Middle frontal gyrus (tissue), 1 donor: Measurements from ENCODE around the gene ATP8B4.

Experiments used
- DNase-seq: peaks from one replicate; pipeline ENCODE4 v3.0.0-alpha.2; 2015; ENCODE audit warnings: low spot score; ENCODE audit errors: extremely low spot score

The ATP8B4 gene

DNA sequence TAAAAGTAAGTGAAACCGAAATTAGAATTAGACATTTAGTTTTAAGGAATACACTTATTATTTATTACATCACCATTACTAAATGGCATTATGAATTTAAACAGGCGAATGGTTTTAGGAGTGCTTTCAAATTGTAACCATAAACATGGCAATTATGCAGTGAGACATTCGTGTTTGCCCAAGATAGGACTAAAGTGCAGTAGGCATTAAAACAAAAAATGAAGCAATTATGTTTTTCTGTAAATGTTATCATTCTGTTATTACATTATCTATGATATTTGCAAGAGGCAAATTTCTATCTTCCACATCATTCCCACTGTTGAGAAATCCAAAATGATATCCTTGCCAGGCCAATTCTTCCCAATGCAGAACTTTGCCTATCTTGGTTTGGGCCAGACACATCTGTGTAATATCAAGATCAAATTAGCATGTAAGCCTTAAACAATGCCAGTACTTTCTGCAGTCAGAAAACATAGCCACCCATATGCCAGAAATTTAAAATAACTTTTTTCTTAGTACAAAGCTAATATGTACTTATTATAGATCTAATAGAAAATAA is 156.9 kb downstream of the ATP8B4 start:
- DNase-seq, result no peak

DNA sequence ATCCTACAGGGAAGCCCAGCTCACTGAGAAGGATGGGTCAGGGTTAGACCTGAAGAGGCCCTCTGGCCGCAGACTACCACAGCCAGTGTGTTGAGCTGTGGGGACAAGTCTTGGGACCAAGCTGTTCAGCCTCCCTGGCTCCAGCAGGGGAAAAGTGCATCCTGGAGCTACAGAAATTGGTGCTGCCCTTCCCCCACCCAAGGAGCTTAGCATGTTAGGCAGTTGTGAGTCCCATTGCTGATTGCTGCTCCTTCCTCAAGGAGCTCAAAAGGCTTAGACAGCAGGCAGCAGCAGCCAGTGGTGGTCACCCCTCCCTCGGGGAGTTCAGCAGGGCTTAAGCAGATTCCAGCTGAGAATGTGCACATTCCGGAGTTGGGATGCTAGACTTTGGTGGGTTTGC is 165.6 kb downstream of the ATP8B4 start:
- no peak for DNase-seq

DNA sequence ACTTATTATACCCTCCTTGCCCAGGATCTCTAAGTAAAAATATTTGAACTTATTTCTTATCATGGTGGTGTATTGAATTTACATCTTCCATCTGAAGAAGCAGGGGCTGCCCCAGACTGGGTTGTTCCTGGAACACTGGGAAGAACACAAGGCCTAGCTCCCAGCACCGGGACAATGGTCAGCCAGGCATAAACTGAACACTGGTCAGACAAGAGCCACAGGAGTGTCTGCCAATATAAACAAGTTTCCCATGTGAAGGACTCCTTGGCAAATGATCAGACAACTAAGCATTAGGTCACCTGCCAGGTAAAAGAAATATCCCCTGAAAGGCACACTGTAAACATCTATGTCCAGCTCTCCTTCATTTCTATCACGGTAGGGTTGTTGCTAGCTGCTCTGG is 172.4 kb downstream of the ATP8B4 start:
- no peak for DNase-seq

DNA sequence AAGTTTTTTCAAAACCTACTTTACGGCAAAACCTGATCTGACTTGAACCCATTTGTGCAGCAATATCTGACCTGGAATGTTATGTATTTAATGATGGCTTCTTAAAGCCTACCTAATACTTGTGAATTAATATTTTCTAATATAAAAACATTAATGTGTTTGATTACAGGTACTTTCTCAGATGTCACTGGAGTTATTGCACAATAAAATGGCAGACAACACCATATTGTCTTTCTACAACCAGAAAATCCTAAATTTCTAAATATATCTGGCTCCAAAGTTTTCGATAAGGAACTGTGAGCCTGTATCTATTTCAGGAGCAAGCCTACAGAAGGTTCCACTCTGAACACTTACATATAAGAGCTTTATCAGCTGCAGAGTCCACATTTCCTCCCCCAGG is 184.5 kb downstream of the ATP8B4 start:
- DNase-seq, result no peak

DNA sequence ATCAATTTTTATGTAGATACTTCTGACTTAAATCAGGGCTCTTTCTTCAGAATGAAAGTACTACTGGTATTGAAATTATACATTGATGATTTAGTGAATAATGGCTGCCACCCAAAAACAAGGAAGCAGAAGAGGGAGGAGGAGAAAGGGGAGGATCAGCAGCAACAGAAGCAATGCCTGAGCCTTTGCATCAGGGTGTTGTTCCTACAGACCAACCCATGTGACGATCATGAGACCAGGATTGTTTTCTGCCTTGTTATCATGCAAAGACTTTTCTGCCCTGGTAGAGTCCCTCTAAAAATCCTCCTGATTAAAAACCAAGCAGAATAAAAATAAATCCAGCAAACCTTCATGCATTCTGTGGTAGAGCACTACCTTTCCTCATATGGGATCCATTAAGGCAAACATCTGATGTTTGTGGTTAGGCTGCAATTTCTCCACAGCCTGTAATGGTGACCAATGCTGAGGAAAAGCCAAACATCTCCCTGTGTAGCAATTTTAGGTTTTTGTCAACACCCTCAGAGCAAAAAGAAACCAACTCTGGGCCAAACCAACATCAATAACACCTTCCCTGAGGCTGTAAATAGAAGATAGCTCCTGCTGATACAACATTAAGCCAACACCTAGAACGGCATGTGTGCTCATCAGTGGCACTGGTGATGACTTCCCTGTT is 191.7 kb downstream of the ATP8B4 start:
- DNase-seq, result no peak

DNA sequence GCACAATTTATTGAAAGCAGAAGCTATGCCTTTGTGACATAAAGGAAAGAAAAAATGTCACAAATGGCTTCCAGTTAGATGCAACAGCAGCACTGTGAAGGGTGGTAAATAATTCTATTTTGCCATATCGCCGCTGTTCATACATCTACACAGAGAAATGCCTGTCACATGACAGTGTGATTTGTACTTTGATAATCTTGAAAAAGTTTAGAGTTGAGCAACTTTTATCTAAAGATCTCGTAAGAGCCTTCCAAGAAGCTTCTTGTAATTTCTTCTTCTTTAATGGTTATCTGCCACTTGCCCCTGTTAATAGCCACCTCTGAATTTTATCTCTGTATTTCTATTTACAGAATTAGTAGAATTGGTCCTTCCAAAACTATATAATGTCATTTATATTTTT is 192.3 kb downstream of the ATP8B4 start:
- DNase-seq, result no peak

DNA sequence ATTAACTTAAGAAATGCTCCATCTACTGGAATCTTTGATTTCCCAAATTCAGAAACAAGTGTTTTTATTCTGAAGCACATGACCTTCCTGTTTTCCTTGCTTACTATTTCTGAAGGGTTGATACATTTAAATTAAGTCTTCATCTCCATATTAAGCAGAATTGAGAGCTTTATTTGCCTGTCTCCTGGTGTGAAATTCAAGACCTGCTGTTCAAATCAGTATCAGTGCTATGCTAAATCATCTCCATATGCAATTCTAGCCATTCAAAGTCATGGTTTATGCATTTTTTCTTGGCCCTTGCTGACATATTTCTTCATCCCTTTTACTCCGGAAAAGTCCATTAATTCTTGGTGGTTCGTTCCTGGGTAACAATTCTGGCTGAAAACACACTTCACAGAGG is 195.4 kb downstream of the ATP8B4 start:
- DNase-seq, result no peak

DNA sequence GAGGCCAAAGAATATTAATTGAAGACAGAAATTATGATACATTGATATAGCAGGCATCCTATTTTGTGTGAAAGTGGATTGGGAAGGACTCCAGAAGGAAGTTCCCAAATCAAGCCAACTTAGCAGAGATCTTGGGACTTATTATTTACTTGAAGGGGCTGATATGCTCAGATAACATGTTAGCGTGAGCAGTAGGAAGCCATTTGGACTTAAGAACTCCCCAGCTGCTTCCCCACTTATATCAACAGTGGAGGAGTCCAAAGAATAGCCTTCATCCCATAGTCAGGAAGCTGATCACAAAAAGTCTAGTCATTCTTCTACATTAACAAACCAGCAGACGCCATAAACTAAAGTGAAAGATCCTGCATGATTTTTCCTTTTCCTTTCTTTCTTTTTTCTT is 200.0 kb downstream of the ATP8B4 start:
- no peak for DNase-seq

DNA sequence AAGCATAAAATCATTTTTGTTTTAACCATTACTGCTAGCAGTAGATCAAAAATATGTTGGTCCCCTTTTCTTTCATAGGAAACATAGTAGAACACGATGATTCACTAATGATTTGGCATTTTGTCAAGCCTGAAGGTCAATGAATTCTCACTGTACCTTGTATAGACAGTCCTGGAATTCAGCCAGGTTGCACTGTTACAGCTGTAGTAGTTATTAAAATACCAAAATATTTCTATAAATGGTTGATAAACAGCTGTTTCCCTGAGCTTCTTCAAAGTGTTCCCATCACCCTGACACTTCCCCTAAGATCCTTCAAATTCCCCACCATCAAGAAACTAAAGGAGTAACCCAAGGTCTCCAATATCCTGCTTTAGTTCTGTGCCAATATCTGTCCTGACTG is 200.9 kb downstream of the ATP8B4 start:
- DNase-seq, result no peak

DNA sequence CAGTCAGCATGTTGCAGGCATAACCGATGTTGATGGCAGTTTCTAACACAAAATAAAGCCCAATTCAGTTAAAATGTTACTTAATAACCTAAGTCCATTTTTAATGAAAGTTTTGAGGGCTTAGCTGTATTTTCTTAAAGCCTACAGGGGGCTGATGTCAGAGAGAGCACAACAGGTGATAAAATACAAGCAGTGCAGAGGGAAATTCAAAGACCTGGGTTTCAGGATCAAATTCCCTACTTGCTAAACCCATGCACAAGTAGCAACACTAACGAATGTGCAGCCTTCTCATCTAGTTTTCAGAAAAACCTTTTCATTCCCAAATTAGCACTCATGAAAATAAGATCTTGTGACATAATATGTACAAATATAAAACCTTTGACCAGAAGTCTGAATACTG is 202.0 kb downstream of the ATP8B4 start:
- no peak for DNase-seq

DNA sequence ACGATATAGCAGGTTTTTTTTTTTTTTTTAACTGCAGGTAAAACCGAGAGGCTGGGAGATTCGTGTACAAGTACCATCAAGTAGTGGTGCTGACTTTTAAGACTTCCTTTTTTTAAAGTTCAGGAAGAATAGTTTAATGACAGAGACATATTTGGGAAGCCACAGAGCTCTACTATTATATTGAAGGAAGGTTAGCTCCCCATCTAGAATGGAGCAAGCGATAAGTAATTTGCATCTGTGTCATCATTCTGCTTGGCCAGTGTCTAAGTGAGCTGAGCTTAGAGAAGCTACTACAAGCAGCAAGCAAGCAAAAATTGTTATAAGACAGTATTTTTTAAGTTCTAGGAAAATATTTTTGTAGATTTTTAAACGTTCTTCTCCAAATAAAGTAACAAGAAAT is 203.2 kb downstream of the ATP8B4 start:
- DNase-seq, result no peak

DNA sequence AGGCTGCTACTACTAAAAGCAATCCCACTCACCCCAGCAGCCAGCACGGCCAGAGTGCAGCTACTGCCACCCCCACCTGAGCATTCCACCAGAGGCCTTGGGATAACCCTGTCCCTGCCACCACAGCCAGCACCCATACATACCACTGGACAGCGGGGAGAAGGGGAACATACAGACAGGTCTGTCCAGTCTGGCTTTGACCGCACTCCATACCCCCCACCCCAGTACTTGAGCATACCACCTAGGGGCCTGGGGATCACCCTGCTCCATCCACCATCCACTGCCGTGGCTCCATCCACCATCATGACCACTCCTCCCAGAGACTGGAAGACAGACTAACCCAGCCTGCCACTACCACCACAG is 210.1 kb downstream of the ATP8B4 start:
- DNase-seq, result no peak

DNA sequence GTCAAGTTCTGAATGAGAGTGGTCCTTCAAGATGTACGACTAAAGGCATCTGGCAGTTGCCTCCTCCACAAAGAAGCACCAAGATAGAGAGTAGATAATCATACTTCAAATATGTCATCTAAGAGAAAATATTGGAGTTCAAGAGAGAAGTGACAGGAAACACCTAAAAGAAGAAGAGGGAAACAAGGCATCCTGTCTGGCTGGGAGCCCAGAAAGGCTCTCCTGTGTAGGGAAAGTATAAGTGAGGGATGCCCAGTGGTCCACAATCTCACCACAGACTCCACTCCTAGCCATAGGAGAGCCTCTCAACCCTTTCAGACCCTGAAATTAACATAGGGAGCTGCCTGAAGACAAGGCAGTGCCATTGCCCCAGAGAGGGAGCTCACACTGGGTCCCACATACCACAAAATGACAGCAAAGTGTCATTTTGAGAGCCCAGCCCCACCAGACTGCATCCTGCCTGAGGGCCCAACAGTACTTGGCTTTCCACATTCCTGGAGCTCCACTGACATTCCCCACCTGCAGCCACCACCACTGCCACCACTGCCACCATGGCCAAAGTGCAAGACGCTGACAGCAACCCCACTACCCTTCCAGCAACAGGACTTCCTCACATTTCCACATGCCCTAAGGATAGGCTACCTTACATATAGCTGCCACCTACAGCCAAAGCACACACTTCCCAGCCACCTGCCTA is 210.6 kb downstream of the ATP8B4 start:
- DNase-seq, result no peak

DNA sequence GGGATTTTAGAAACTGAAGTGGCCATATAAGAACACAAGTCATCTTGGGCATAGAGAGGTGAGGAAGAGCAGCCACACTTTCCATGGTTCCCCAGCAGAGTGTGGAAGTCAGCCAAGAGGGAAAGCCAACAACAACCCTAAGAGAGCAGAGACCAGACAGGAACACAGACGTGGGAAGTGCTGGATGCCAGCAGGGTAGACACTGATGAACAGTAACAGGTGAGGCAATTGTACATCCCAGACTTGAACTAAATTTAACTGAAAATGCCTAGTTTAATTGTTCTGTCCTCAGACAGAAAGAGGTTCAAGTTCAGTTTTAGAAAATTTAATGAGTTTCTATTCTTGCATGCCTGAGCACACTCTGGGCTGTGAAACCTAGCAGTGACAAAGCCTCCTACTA is 212.1 kb downstream of the ATP8B4 start:
- DNase-seq, result no peak

DNA sequence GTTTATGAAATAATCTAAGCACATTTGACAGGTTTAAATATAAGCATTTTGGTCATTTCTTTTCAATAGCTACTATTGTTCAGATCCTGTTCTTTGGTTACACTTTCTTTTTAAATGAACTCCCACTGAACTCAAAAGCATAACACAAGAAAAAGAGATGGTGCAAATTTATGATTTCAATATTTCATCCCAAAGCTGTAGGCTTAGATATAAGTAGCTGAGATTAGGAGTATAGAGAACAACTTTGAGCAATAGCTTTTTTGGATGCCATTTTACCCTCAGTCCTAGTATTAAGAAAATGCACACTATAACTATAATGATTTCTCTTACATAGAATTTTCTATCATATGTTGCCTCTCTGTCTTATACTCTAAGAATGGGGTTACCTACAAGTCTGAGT is 213.8 kb downstream of the ATP8B4 start:
- DNase-seq, result no peak

DNA sequence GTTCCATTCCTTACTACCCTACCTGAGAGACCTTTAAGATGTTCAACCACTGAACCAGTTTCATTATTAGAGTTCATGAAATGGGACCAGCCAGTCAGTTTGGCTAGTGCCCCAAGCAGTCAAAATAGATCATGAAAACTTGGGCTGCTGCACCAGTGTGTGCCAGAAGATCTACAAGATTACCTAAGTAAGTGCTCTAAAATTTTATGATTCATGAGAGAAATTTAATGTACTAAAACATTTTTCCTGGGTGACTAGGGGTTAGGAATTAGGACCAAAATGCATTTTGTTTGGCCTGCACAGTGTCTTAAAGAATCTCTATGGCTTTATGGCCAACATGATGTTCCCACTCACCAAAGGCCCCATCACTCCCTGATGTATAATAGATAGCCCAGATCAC is 214.7 kb downstream of the ATP8B4 start:
- DNase-seq, result no peak

DNA sequence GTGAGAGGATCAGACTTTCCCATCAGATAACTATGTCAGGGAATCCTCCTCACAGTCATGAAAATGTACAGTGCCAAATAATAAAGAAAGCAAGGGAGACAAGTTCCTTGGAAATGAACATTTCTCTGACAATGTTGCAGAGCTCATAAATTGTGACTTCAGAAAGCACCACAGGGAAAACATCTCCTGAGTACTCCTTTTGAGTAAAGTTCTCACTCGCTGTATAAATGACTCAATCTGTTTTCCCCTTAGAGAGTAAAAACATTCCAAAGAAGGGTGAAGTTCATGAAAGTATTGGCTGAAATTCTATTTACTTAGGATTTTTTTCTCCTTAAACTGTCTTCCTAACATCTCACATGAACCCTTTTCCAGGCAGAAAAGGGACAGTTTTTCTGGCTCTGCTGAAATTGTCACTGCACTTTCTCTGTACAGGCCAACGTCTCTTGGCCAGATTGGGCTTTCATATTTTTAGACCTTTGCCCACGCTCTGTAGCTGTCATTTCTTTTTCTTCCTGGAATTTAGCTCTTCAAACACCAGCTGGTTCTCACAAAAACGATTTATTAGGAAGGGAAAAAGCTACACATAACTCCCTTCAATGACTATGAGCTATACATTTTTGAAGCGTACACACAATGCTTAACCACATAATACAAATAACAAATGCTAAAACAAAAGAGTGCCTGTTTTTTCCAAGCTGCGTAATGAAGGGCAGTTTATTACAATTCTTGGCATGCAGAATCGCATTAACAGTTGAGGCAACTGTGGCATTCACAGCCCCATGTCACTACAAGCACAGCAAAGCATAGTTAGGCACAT is 216.1 kb downstream of the ATP8B4 start:
- DNase-seq, result peak; percentile 58

DNA sequence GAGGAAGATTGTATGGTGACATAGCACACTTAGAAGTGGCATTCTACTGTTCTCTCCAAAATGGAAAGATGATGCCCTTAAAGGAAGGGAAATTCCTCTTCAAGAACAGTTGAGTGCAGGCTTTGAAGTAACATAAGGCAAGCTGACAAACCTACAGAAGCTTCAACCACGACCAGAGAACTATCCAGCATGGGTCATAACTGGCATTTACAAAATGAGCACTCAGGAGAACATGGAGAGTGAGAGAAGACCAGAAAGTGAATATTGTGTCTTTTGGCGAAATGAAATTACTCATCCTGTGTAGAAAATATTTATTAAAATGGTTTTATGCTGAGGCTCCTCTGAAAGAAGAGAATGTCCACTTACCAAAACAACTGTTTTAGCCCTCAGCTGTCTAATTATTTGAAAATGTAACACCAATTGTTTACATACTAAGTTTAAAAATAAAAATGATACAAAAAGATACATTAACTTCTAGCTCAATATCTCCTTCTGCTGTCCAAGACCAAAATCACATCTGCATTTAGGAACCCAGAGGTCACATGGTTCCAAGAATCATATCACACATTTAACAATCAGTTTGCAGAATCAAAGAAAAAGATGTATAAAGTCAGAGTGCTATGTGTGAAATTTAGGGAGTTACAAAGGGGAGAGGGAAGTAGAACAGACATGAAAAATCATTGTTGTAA is 216.9 kb downstream of the ATP8B4 start:
- DNase-seq, result peak; percentile 15

DNA sequence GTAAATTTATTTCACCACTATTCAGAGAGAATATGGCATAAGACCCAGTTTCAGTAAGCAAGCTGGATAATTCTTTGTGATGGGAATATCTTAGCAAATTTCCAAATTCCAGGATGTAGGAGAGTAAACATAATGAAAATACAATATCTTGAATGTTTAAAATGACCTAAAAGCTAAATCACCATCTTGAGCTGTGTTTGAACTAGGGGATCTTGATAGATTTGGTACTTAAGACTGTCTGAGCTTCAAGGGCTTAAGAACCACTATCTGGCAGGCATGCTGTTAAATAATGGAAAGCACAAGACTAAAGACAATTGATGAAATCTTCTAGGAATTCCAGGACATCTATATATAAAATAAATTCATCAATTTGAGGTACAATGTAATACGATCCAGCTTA is 217.7 kb downstream of the ATP8B4 start:
- DNase-seq, result no peak

DNA sequence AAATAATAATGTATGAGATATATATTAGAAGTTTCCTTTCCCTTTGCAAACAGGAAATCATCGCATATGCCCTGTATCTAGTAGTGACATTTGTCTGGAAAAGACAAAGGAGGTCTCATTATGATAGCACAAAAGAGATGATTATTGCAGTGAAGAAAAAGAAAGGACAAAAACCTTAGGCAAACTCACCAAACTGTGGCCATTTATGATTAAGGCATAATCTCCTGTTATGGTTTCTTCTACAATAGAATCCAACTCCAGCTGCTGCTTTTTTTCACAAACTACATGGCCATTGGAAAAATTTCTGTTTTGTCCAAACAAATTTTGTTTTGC is 218.2 kb downstream of the ATP8B4 start:
- DNase-seq, result no peak

DNA sequence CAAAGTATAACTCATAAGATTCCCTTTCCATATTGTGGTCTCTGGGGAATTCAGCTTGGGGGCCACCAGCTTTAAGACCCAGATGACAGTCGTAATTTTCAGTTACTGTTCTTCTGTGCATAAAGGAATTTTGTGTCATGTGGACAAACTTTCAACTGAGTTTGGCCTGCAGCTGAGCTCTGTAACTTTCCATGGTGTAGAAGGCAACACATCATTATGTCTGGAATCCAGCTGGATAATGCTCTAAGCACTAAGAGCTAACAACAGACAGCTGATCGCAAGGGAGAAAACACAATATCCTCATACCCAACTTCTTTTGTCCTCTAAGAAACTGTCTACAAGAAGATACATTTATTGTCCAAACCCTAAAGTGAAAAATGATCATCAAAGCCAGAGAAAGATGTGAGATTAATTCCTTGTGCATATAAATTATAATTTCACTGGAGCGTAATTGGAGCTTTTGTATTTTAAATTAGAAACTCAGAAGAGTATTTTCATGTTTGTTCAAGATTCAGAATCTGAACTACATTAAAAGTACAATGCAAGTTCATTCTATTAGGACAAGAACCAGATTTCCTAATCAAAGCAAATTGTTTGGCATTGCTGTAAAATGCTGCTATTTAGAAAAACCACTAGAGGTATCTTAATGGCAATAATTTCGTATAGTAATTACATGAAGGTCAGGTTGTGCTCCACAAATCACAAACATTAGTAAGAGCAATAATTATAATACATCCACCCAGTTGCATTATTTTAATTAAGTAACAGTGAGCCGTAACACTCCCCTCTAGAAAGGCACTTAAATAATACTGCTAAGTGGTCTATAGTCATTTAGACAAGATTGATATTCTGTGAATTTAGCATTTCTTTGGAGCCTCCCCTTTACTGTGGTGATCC is 218.8 kb downstream of the ATP8B4 start:
- no peak for DNase-seq
